ENCODE measurements around the gene C10orf120. TPM values are rescaled to one million over a fixed set of nuclear protein-coding genes. Genes with fewer than 3 reads are reported as not detected.

C10orf120 gene
- not detected in 5 replicates for total RNA-seq (2022; extraction: Qiagen RNA extraction)

GRCh38 chr10:122699796-122700455 lies at the start of gene C10orf120:
Gene C10orf120 (minus strand): TSS chr10:122699846. CDS start chr10:122699790, 56 bp downstream.

Other genes starting within 250 kb of the C10orf120 start
- gene ARMS2, start 245.2 kb downstream of the C10orf120 start, total RNA-seq (2022; extraction: Qiagen RNA extraction), result not detected in 5 replicates
- 50.8 to 64.4 TPM (median 55.3 TPM) in 5 replicates for gene HTRA1, start 238.3 kb downstream of the C10orf120 start, total RNA-seq (2022; extraction: Qiagen RNA extraction)
- 0.16 to 0.19 TPM (median 0.18 TPM) in 5 replicates for gene DMBT1, start 139.1 kb downstream of the C10orf120 start, total RNA-seq (2022; extraction: Qiagen RNA extraction)
- 1.3 to 1.6 TPM (median 1.3 TPM) in 5 replicates for gene CUZD1, start 146.0 kb upstream of the C10orf120 start, total RNA-seq (2022; extraction: Qiagen RNA extraction)
- 11.3 to 13.7 TPM (median 12.7 TPM) in 5 replicates for gene FAM24B, start 179.7 kb upstream of the C10orf120 start, total RNA-seq (2022; extraction: Qiagen RNA extraction)
- gene FAM24A, start 210.8 kb upstream of the C10orf120 start, total RNA-seq (2022; extraction: Qiagen RNA extraction), result not detected in 5 replicates

All from A549 treated with Mapracorat at 1 μM for 4 hours (cell line).